Breast epithelium (tissue), 3 donors: Measurements from ENCODE around the gene TSHR.

ENCODE experiments used
- POLR2A ChIP-seq: fragments of 450-650 bp; IDR thresholded peaks from one replicate; pipeline ENCODE4 v1.6.1; 2016; ENCODE audit warnings: antibody characterized with exemption, mild to moderate bottlenecking, moderate library complexity
- POLR2AphosphoS5 ChIP-seq, 3 donors: sonication (generic); formaldehyde crosslinking; IDR thresholded peaks; one replicate each; pipeline ENCODE4 v1.6.1; 2017; ENCODE audit warnings: antibody characterized with exemption in 3 of 3
- TF ChIP-seq, protein P1 (sequence below), 3 donors: fragments of 450-650 bp; IDR thresholded peaks; one replicate each; pipeline ENCODE4 v1.5.1; 2016 to 2017; ENCODE audit warnings: antibody characterized with exemption in 3 of 3, mild to moderate bottlenecking in 3 of 3, moderate library complexity in 3 of 3

- TF ChIP-seq, protein P1, sequence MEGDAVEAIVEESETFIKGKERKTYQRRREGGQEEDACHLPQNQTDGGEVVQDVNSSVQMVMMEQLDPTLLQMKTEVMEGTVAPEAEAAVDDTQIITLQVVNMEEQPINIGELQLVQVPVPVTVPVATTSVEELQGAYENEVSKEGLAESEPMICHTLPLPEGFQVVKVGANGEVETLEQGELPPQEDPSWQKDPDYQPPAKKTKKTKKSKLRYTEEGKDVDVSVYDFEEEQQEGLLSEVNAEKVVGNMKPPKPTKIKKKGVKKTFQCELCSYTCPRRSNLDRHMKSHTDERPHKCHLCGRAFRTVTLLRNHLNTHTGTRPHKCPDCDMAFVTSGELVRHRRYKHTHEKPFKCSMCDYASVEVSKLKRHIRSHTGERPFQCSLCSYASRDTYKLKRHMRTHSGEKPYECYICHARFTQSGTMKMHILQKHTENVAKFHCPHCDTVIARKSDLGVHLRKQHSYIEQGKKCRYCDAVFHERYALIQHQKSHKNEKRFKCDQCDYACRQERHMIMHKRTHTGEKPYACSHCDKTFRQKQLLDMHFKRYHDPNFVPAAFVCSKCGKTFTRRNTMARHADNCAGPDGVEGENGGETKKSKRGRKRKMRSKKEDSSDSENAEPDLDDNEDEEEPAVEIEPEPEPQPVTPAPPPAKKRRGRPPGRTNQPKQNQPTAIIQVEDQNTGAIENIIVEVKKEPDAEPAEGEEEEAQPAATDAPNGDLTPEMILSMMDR (IDR thresholded peaks at IDR 0.05): no peak
- TF ChIP-seq POLR2A (no peak), POLR2AphosphoS5 (IDR thresholded peaks at IDR 0.05) (no peak)
Observed at GRCh38 chr14:80946187-80946586, 9.2 kb upstream of the TSHR start.
